Hepatocyte (in vitro differentiated cells): Measurements from ENCODE around the gene RPL37A.

Experiments used
- CTCF ChIP-seq: fragments of 200-600 bp; sonication (generic); IDR thresholded peaks from 2 replicates; pipeline ENCODE4 v1.5.1; 2016; ENCODE audit warnings: antibody characterized with exemption, mild to moderate bottlenecking; ENCODE audit not compliant: poor library complexity
- EZH2 ChIP-seq: fragments of 200-600 bp; sonication (generic); IDR thresholded peaks from 2 replicates; pipeline ENCODE4 v1.6.1; 2016; ENCODE audit warnings: antibody characterized with exemption, mild to moderate bottlenecking, borderline replicate concordance
- EZH2phosphoT487 ChIP-seq: fragments of 200-600 bp; sonication (generic); IDR thresholded peaks from one replicate; pipeline ENCODE4 v1.6.1; 2018; ENCODE audit warnings: antibody characterized with exemption, mild to moderate bottlenecking, low read depth, moderate library complexity; ENCODE audit not compliant: unreplicated experiment, severe bottlenecking

- TF ChIP-seq CTCF: no peak
- TF ChIP-seq EZH2phosphoT487: no peak
- no peak for TF ChIP-seq EZH2
These were observed 47.6 kb downstream of the RPL37A start for GRCh38 chr2:216546241-216546640.
